Esophagus squamous epithelium (tissue), 4 donors: ENCODE results near the gene NUFIP1.

Experiments
- POLR2A ChIP-seq, 4 donors: fragments of 450-650 bp; IDR thresholded peaks; one replicate each; pipeline ENCODE4 v1.6.1; 2017; ENCODE audit warnings: antibody characterized with exemption in 4 of 4, mild to moderate bottlenecking in 4 of 4, moderate library complexity in 3 of 4
- TF ChIP-seq, protein P1 (sequence below), 6 experiments: fragments of 450-650 bp in 4 of 6; fragments of 200-600 bp in 2 of 6; sonication (generic) in 2 of 6; IDR thresholded peaks; one replicate each; pipeline ENCODE4 v1.5.1; 2016 to 2019; ENCODE audit warnings: antibody characterized with exemption in 6 of 6, mild to moderate bottlenecking in 4 of 6, moderate library complexity in 4 of 6

- TF ChIP-seq, protein P1, sequence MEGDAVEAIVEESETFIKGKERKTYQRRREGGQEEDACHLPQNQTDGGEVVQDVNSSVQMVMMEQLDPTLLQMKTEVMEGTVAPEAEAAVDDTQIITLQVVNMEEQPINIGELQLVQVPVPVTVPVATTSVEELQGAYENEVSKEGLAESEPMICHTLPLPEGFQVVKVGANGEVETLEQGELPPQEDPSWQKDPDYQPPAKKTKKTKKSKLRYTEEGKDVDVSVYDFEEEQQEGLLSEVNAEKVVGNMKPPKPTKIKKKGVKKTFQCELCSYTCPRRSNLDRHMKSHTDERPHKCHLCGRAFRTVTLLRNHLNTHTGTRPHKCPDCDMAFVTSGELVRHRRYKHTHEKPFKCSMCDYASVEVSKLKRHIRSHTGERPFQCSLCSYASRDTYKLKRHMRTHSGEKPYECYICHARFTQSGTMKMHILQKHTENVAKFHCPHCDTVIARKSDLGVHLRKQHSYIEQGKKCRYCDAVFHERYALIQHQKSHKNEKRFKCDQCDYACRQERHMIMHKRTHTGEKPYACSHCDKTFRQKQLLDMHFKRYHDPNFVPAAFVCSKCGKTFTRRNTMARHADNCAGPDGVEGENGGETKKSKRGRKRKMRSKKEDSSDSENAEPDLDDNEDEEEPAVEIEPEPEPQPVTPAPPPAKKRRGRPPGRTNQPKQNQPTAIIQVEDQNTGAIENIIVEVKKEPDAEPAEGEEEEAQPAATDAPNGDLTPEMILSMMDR (IDR thresholded peaks at IDR 0.05) = no peak
- no peak for TF ChIP-seq POLR2A (IDR thresholded peaks at IDR 0.05)
Observed at GRCh38 chr13:44895953-44896335, 93.3 kb downstream of the NUFIP1 start.
